IMR-90 (cell line): ENCODE measurements around the gene C18orf32. TPM values are rescaled to one million over a fixed set of nuclear protein-coding genes. Genes with fewer than 3 reads are reported as not detected.

Experiments
- ATAC-seq: fragments of 200-7000 bp; cut with Tn5 transposase; 2 replicates; pipeline ENCODE4 v1.9.1; 2020; ENCODE audit warnings: low read depth, mild to moderate bottlenecking, moderate library complexity
- BruUV-seq: library from RNA; stranded (reverse); fragments of 400-500 nt; replicated peaks from 2 replicates; lab custom pipeline; 2021; lab: Mats Ljungman, UMichigan
- CTCF ChIA-PET: fragments of 300-600 bp; formaldehyde crosslinking; extraction: SDS; loops from one replicate; lab custom pipeline; 2021; ENCODE audit warnings: antibody characterized with exemption; lab: Yijun Ruan, JAX
- POLR2A ChIA-PET: fragments of 300-600 bp; sonication (Branson Sonifier 250); formaldehyde crosslinking; loops from one replicate; lab custom pipeline; 2022; ENCODE audit warnings: antibody characterized with exemption; ENCODE audit not compliant: unreplicated experiment; lab: Charles Lee
- DNase-seq: peaks from one replicate; pipeline ENCODE4 v3.0.0; 2013
- H2AFZ ChIP-seq: replicated peaks from 2 replicates; pipeline ENCODE3; 2013; ENCODE audit warnings: low read length, mild to moderate bottlenecking; ENCODE audit not compliant: poor library complexity
- H2AK5ac ChIP-seq: 2 replicates; pipeline ENCODE4 v1.6.1; 2013; ENCODE audit warnings: low read depth, low read length, inconsistent platforms
- H2AK9ac ChIP-seq: replicated peaks from 2 replicates; pipeline ENCODE3; 2013; ENCODE audit warnings: mild to moderate bottlenecking, low read depth, low read length, moderate library complexity; ENCODE audit not compliant: poor library complexity
- H2BK120ac ChIP-seq: 2 replicates; pipeline ENCODE4 v1.6.1; 2013; ENCODE audit warnings: low read depth, low read length, inconsistent platforms
- H2BK15ac ChIP-seq: 3 replicates; pipeline ENCODE4 v1.6.1; 2013; ENCODE audit warnings: low read depth, low read length, inconsistent platforms
- H2BK20ac ChIP-seq: 2 replicates; pipeline ENCODE4 v1.6.1; 2013; ENCODE audit warnings: low read depth, mild to moderate bottlenecking, inconsistent platforms, low read length, moderate library complexity
- H2BK5ac ChIP-seq: 2 replicates; pipeline ENCODE4 v1.6.1; 2013; ENCODE audit warnings: mild to moderate bottlenecking, low read depth, low read length, inconsistent platforms; ENCODE audit not compliant: poor library complexity, severe bottlenecking
- H3K14ac ChIP-seq: replicated peaks from 2 replicates; pipeline ENCODE4 v1.6.1; 2013; ENCODE audit warnings: low read depth, low read length, inconsistent platforms
- H3K18ac ChIP-seq: 2 replicates; pipeline ENCODE4 v1.6.1; 2013; ENCODE audit warnings: low read depth, low read length, control low read depth
- H3K23ac ChIP-seq: 2 replicates; pipeline ENCODE4 v1.6.1; 2013; ENCODE audit warnings: low read depth, low read length, inconsistent platforms
- H3K27ac ChIP-seq: 2 replicates; pipeline ENCODE4 v1.5.1; 2013; ENCODE audit warnings: mild to moderate bottlenecking, control low read depth, low read length; ENCODE audit not compliant: insufficient read depth
- H3K27me3 ChIP-seq: 2 replicates; pipeline ENCODE4 v1.6.1; 2013; ENCODE audit warnings: low read length; ENCODE audit not compliant: control insufficient read depth, insufficient read depth
- H3K36me3 ChIP-seq: 2 replicates; pipeline ENCODE4 v1.6.1; 2013; ENCODE audit warnings: low read length, mixed read lengths; ENCODE audit not compliant: control insufficient read depth, insufficient read depth
- H3K4ac ChIP-seq: 2 replicates; pipeline ENCODE4 v1.6.1; 2013; ENCODE audit warnings: low read depth, low read length, inconsistent platforms
- H3K4me1 ChIP-seq: 2 replicates; pipeline ENCODE4 v1.6.1; 2013; ENCODE audit warnings: low read length, mixed read lengths; ENCODE audit not compliant: control insufficient read depth, insufficient read depth
- H3K4me2 ChIP-seq: 2 replicates; pipeline ENCODE4 v1.6.1; 2013; ENCODE audit warnings: low read depth, mild to moderate bottlenecking, control low read depth, low read length, moderate library complexity
- H3K4me3 ChIP-seq: 2 replicates; pipeline ENCODE4 v1.5.1; 2013; ENCODE audit warnings: low read depth, mild to moderate bottlenecking, control low read depth, low read length, moderate library complexity; ENCODE audit not compliant: insufficient read depth
- H3K56ac ChIP-seq: 2 replicates; pipeline ENCODE4 v1.6.1; 2013; ENCODE audit warnings: low read length, inconsistent platforms; ENCODE audit not compliant: insufficient read depth; ENCODE audit errors: extremely low read depth
- H3K79me1 ChIP-seq, 2 experiments: 2 replicates each; pipeline ENCODE4 v1.6.1; 2013; ENCODE audit warnings: low read length in 2 of 2, inconsistent platforms in 1 of 2, low read depth in 1 of 2
- H3K9ac ChIP-seq: 2 replicates; pipeline ENCODE4 v1.6.1; 2013; ENCODE audit warnings: low read depth, low read length, control low read depth
- H3K9me1 ChIP-seq: 2 replicates; pipeline ENCODE4 v1.6.1; 2013; ENCODE audit warnings: low read length, inconsistent platforms; ENCODE audit not compliant: insufficient read depth
- H3K9me3 ChIP-seq: 2 replicates; pipeline ENCODE4 v1.6.1; 2013; ENCODE audit warnings: low read length; ENCODE audit not compliant: control insufficient read depth, insufficient read depth
- H4K20me1 ChIP-seq: 2 replicates; pipeline ENCODE4 v1.6.1; 2013; ENCODE audit warnings: low read length, inconsistent platforms; ENCODE audit not compliant: insufficient read depth
- H4K5ac ChIP-seq: 2 replicates; pipeline ENCODE4 v1.6.1; 2013; ENCODE audit warnings: mild to moderate bottlenecking, low read depth, low read length, control low read depth
- H4K8ac ChIP-seq, 2 experiments: 2 replicates each; pipeline ENCODE4 v1.6.1; 2013; ENCODE audit warnings: low read depth in 2 of 2, low read length in 2 of 2, control low read depth in 1 of 2, inconsistent platforms in 1 of 2
- H4K91ac ChIP-seq: 2 replicates; pipeline ENCODE4 v1.6.1; 2013; ENCODE audit warnings: low read depth, low read length, inconsistent platforms; ENCODE audit not compliant: insufficient read depth
- MAFK ChIP-seq: IDR thresholded peaks from 2 replicates; pipeline ENCODE4 v1.6.1; 2012; ENCODE audit warnings: low read depth, low read length, improper control_type of control experiment
- NFE2L2 ChIP-seq: fragments of 150-350 bp; IDR thresholded peaks from 2 replicates; pipeline ENCODE4 v1.6.1; 2016; ENCODE audit warnings: low read depth, mild to moderate bottlenecking, low read length
- WGBS, 2 experiments: methylation state at CpG; one replicate each; pipeline versions ENCODE4 v1.1.5 to v1.1.7; 2013; ENCODE audit warnings: missing lambda C conversion rate in 2 of 2; ENCODE audit not compliant: insufficient read length in 1 of 2; ENCODE audit errors: extremely low coverage in 2 of 2; 5-methylcytosine and 5-hydroxymethylcytosine counted together
- dilution Hi-C: fragments of 300-500 bp; cut with HindIII; formaldehyde crosslinking; loops from one replicate; pipeline ENCODE4 v1.14.3; 2018; ENCODE audit warnings: low sequenced_read_pairs; ENCODE audit not compliant: unreplicated experiment
- in situ Hi-C: fragments of 300-500 bp; cut with MboI; formaldehyde crosslinking; loops from 3 replicates; pipeline ENCODE4 v1.14.3; 2019; ENCODE audit warnings: low sequenced_read_pairs, inconsistent platforms, mixed read lengths
- intact Hi-C: fragments of 100-400 bp; cut with micrococcal nuclease; formaldehyde crosslinking; loops from 2 replicates; pipeline ENCODE4 v1.10.0; 2022
- polyA plus RNA-seq, 3 experiments: library from polyadenylated mRNA; depleted of rRNA; stranded (reverse); fragments of >200 nt; gene quantifications; 2 replicates each; pipeline ENCODE4 v1.2.3, GENCODE V29; 2012; ENCODE audit warnings: low replicate concordance in 1 of 3
- total RNA-seq: library from RNA; depleted of rRNA; stranded (reverse); fragments of >200 nt; gene quantifications from 2 replicates; pipeline ENCODE4 v1.2.3, GENCODE V29; 2012
- TF ChIP-seq, protein P1 (sequence below): conservative IDR thresholded peaks from 2 replicates; pipeline ENCODE4 v1.5.1; 2012; ENCODE audit warnings: mild to moderate bottlenecking, low read depth, low read length, improper control_type of control experiment

Gene C18orf32
- total and polyA plus RNA-seq, 2 of the 4 experiments (the other 2 are of a cell fraction) = 3.6 to 21.4 TPM

- TF ChIP-seq, protein P1, sequence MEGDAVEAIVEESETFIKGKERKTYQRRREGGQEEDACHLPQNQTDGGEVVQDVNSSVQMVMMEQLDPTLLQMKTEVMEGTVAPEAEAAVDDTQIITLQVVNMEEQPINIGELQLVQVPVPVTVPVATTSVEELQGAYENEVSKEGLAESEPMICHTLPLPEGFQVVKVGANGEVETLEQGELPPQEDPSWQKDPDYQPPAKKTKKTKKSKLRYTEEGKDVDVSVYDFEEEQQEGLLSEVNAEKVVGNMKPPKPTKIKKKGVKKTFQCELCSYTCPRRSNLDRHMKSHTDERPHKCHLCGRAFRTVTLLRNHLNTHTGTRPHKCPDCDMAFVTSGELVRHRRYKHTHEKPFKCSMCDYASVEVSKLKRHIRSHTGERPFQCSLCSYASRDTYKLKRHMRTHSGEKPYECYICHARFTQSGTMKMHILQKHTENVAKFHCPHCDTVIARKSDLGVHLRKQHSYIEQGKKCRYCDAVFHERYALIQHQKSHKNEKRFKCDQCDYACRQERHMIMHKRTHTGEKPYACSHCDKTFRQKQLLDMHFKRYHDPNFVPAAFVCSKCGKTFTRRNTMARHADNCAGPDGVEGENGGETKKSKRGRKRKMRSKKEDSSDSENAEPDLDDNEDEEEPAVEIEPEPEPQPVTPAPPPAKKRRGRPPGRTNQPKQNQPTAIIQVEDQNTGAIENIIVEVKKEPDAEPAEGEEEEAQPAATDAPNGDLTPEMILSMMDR = no peak
Observed at GRCh38 chr18:49464718-49465598, 22.1 kb downstream of the C18orf32 start (continued).

DNA sequence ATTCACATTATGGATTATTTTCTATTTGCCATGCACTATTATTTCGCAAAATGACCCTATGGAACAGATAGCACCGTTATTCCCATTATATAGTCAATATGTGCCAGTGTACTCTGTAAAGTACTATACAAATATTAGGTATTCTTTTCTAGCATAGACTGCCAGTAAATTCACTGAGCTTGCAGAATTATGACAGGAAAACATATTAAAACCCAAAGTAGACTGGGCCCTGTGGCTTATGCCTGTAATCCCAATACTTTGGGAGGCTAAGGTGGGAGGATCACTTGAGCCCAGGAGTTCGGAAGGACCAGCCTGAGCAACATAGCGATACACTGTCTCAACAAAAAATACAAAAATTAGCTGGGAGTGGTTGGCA, 25.4 kb downstream of the C18orf32 start:
- in situ Hi-C loops = no loop called here
- H2AFZ ChIP-seq = no peak overlapping the region
- H4K5ac ChIP-seq = no peak overlapping the region; the same call in 1 of the 2 replicates
- no peak overlapping the region for H3K18ac ChIP-seq
- H3K14ac ChIP-seq = no peak overlapping the region
- no peak overlapping the region for H2BK120ac ChIP-seq
- H3K4me2 ChIP-seq = no peak overlapping the region
- no peak overlapping the region for H2BK20ac ChIP-seq
- ATAC-seq = no peak
- H2AK9ac ChIP-seq = no peak overlapping the region
- no peak overlapping the region for H2AK5ac ChIP-seq
- no TSS peak for BruUV-seq
- TF ChIP-seq MAFK (peak; percentile 40), NFE2L2 (no peak)
- no peak overlapping the region for H3K56ac ChIP-seq
- peaks cover 20 to 39% of the 10 kb centered on the region in 2 experiments; a peak in 3 of 4 replicates for H3K79me1 ChIP-seq
- no peaks in the 10 kb centered on the region for H3K27me3 ChIP-seq
- H3K27ac ChIP-seq = no peak overlapping the region
- H3K4me1 ChIP-seq = peaks cover 3% of the 10 kb centered on the region
- no peak overlapping the region for H3K23ac ChIP-seq
- 0 out of 4 replicates have a peak overlapping the region, but pooled peaks of 1 of the 2 experiments have one; percentile 87 for H4K8ac ChIP-seq
- no peaks in the 10 kb centered on the region for H3K36me3 ChIP-seq
- H2BK15ac ChIP-seq = no peak overlapping the region
- intact Hi-C loops = no loop called here
- no peak overlapping the region for H3K9ac ChIP-seq
- H3K9me3 ChIP-seq = no peaks in the 10 kb centered on the region
- no CpG with 5 or more reads among the region's 4 CpGs for WGBS, 2 experiments
- peaks cover 5% of the 10 kb centered on the region; the same call in 1 of the 2 replicates for H3K9me1 ChIP-seq
- H4K20me1 ChIP-seq = no peaks in the 10 kb centered on the region; the same call in 1 of the 2 replicates
- H4K91ac ChIP-seq = no peak overlapping the region
- no peak for DNase-seq
- no peak overlapping the region for H3K4me3 ChIP-seq
- dilution Hi-C loops = no loop called here
- POLR2A ChIA-PET = no interaction called here
- no peak overlapping the region for H3K4ac ChIP-seq
- no peak overlapping the region for H2BK5ac ChIP-seq
- CTCF ChIA-PET = interaction anchor here (0.6 to 1.1 kb wide), 2 partner anchors 9 to 21 kb away, joined by 3 to 4 read pairs; no protein-coding TSS in a partner anchor
